GM11168 (cell line): Measurements from ENCODE around the gene EIF2S2.

Source experiments
- in situ Hi-C: fragments of 300-500 bp; cut with MboI; formaldehyde crosslinking; loops from one replicate; pipeline ENCODE4 v1.12.0; 2022; ENCODE audit warnings: low sequenced_read_pairs; ENCODE audit not compliant: unreplicated experiment

Gene EIF2S2

DNA sequence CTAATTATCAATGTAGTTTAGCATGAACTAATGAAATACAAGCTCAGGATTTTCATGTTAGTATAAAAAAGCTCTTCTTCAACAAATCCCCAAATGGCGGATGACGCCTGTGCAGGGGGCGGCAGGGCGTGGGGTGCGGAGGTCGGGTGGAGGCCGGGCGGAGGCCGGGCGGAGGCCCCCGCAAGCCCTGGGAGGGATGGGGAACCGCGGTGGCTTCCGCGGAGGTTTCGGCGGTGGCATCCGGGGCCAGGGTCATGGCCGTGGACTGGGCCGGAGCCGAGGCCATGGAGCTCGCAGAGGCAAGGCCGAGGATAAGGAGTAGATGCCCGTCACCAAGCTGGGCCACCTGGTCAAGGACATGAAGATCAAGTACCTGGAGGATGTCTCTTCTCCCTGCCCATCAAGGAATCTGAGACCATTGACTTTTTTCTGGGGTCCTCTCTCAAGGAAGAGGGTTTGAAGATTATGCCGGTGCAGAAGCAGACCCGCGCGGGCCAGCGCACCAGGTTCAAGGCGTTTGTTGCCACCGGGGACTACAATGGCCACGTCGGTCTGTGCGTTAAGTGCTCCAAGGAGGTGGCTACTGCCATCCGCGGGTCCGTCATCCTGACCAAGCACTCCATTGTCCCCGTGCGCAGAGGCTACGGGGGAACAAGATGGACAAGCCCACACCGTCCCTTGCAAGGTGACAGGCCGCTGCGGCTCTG, 10.4 kb upstream of the EIF2S2 start:
- in situ Hi-C loops, result loop anchor here (25.0 kb wide), 1 partner anchor 260 kb away; no protein-coding TSS in a partner anchor

DNA sequence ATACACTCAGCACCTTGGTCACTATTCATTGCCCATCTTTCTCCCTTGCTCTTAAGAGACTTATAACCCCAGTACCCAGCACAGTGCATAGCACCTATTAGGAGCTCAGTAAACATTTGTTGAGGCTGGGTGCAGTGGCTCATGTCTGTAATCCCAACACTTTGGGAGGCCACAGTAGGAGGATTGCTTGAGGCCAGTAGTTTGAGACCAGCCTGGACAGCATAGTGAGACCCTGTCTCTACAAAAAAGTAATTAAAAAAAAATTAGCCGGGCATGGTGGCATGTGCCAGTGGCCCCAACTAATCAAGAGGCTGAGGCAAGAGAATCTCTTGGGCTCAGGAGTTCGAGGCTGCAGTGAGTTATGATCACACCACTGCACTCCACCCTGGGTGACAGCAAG, 8.2 kb upstream of the EIF2S2 start:
- in situ Hi-C loops, result loop anchor here (25.0 kb wide), 1 partner anchor 258 kb away; no protein-coding TSS in a partner anchor

DNA sequence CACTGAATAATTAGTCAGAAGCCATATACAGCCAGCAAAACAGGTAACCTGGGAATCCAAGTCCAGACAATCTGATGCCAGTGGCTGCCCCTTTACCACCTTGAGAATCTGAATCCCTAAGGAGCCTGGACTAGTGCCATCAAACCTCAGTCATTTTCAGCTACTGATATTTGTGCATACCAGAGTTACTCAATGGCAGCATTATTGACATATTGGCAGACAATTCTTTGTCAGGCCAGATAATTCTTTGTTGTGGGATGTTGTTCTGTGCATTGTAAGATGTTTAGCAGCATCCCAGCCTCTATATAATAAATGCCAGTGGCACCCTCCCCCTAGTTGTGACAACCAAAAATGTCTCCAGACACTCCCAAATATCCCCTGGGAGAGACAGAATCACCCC, 3.2 kb upstream of the EIF2S2 start:
- in situ Hi-C loops, result loop anchor here (25.0 kb wide), 1 partner anchor 253 kb away; no protein-coding TSS in a partner anchor

DNA sequence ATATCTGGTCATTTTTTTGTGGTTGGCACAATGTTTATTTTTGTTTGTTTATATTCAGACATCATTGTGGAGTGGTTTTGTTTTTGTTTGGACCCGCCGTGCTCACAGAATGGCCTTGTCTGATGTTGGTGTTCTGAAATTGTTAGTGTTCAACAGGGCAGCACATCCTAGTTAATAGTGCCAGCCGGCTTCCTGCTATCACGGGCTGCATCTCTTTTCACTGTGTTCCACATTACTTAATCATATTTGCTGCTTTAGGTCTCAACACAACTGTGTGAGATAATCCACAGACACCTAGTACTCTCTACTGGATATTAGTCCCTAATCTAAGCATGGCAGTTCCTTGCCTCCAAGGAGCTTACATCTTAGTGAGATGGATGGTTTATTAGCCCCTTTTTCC, 2.8 kb upstream of the EIF2S2 start:
- in situ Hi-C loops, result loop anchor here (25.0 kb wide), 1 partner anchor 253 kb away; no protein-coding TSS in a partner anchor

DNA sequence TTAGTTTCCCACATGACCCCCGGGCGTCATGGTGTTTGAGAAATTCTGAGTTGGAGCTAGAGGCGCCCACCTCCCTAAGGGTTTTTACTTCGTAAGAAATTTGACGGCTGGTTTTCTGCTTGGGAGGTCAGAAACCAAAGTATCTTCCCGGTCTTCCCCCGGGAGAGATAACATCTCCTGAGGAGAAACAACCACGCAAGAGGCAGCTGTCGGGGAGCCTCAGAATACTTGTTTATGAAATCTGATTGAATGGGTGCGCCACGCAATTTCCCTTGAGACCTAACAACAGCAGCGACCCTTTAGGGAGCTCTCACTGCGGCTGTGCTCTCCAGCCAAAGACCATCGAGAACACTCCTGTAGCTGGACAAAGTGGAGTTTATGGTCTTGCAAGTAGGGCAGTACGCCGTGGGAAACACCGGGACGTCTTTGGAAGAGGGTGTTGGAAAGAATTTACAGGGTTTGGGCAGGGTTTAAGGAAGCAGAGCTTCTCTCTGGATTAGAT, 608 bp upstream of the EIF2S2 start:
- in situ Hi-C loops, result loop anchor here (25.0 kb wide), 1 partner anchor 250 kb away; no protein-coding TSS in a partner anchor

GRCh38 chr20:34110745-34111641, 1.1 kb downstream of the EIF2S2 start:
- in situ Hi-C loops, result loop anchor here (25.0 kb wide), 1 partner anchor 249 kb away; no protein-coding TSS in a partner anchor

- in situ Hi-C loops, result loop anchor here (25.0 kb wide), 1 partner anchor 248 kb away; no protein-coding TSS in a partner anchor
Observed at GRCh38 chr20:34110025-34110744, 1.9 kb downstream of the EIF2S2 start.

- in situ Hi-C loops, result loop anchor here (25.0 kb wide), 1 partner anchor 247 kb away; no protein-coding TSS in a partner anchor
Observed at GRCh38 chr20:34109442-34109841, 2.6 kb downstream of the EIF2S2 start.

GRCh38 chr20:34108616-34109174, 3.3 kb downstream of the EIF2S2 start:
- in situ Hi-C loops, result loop anchor here (25.0 kb wide), 1 partner anchor 246 kb away; no protein-coding TSS in a partner anchor

- in situ Hi-C loops, result loop anchor here (25.0 kb wide), 1 partner anchor 244 kb away; no protein-coding TSS in a partner anchor
Observed at GRCh38 chr20:34105978-34106675, 5.9 kb downstream of the EIF2S2 start.

- in situ Hi-C loops, result loop anchor here (25.0 kb wide), 1 partner anchor 242 kb away; no protein-coding TSS in a partner anchor
Observed at GRCh38 chr20:34104059-34104458, 8.0 kb downstream of the EIF2S2 start.

- in situ Hi-C loops, result loop anchor here (25.0 kb wide), 1 partner anchor 240 kb away; no protein-coding TSS in a partner anchor
Observed at GRCh38 chr20:34102342-34102741, 9.7 kb downstream of the EIF2S2 start.

DNA sequence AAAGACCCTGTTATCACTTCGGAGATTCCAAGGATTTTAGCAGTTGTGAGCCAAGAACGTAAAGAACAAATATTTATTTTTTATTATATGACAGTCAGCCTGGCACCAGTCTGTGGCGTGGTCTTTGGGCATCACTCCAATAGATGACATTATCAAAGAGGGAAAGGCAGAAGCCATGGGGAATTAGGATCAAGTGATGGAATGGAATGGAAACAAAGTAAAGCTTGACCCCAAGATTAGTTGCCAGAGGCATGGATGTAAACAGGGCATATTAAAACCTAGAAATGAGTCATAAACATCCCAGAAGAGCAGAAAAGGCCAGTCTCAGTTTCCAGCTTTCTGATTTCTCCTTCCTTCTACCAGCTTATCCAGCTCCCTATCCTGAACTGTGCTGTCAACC, 11.5 kb downstream of the EIF2S2 start:
- in situ Hi-C loops, result loop anchor here (25.0 kb wide), 1 partner anchor 238 kb away; no protein-coding TSS in a partner anchor

DNA sequence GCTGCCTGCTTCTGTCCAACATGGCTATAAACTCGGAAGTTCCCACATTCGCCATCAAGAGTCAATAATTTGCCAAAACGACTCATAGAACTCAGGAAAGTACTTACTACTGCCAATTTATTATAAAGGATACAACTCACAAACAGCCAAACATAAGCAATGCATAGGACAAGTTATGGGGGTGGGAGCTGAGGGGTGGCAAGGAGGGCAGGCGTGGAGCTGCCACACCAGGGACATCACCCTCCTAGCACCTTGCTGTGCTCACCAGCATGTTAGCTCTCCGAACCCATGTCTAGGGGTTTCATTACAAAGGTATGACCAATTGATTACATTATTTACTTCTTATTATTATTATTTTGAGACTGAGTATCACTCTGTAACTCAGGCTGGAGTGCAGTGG, 12.4 kb downstream of the EIF2S2 start:
- in situ Hi-C loops, result loop anchor here (25.0 kb wide), 1 partner anchor 237 kb away; no protein-coding TSS in a partner anchor

- in situ Hi-C loops, result no loop called here
Observed at GRCh38 chr20:34098570-34098969, 13.5 kb downstream of the EIF2S2 start.

- in situ Hi-C loops, result no loop called here
Observed at GRCh38 chr20:34096699-34097444, 15.2 kb downstream of the EIF2S2 start.

- in situ Hi-C loops, result no loop called here
Observed at GRCh38 chr20:34095825-34096224, 16.2 kb downstream of the EIF2S2 start.

DNA sequence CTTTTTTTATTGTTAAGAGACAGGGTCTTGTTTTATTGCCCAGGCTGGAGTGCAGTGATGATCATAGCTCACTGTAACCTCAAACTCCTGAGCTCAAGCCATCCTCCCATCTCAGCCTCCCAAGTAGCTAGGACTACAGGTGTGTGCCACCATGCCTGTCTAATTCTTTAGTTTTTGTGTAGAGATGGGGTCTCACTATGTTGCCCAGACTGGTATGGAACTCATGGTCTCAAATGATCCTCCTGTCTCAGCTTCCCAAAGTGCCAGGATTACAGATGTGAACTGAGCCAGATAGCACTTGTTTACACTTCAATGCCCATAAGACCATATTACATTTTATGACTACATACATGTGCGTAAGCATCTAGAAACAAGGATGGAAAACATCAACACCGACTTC, 18.1 kb downstream of the EIF2S2 start:
- in situ Hi-C loops, result no loop called here
